Measurements from ENCODE around the gene NAA10.
"Not testable (repeated sequence)": the region's sequence is repeated elsewhere in the genome, so short reads cannot be mapped to it uniquely, and the experiment has no call there.

The NAA10 gene

DNA sequence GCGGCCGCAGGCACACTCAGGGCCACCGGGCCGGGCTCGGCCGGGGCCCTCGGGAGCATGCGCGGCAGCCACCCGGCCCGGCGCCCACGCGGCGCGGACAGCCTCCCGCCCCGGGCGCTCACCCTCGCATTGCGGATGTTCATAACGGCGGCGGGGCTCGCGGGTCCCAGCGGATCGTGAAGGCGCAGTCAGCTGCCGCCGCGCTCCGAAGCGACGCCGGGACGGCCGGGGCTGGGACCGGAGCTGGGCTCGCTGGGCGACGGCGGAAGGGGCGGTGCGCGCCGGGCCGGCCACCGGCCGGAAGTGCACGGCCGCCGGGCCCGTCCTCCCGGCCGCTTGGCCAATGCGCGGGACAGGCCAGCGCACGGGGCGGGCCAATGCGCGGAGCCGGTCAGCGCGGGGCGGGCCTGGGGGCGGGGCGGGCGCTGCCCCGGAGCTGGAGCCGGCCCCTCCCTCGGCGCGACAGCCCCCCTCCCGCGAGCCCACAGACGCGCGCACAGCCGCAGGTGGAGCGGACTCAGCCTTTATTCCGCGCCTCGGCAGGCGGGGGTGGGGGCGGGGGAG is at the start of gene NAA10:
TSS of gene NAA10 (minus strand) at position 276 of the 564 bp plus-strand sequence. CDS start at position 143, 133 bp downstream.
- DNase-seq (ENCODE audit: low read depth in 2 of 2): peak in 1 of 2 donors; percentile 73

DNA sequence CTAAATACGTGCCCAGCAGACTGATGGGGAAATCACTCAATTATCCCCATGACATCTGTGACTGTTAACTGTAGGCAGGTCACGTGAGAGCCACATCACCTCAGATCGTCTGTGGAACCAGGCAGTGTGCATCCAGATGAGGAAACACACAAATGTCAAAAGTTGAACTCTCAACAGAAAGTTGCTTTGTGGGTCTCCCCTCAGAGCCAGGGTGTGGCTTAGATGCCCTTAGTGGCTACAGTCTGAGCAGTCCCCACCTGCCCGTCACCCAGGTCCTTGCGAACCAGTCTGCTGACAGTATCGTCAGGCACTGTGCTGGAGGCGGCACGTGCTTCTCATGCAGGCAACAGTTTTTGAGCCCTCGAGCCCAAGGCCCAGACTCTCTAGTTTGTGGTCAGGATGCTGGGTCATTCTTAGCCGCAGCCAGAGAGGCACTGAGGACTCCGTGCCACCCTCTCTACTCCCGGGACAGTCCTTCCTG is 48.5 kb upstream of the NAA10 start:
- DNase-seq (ENCODE audit: low read depth in 2 of 2): no peak

DNA sequence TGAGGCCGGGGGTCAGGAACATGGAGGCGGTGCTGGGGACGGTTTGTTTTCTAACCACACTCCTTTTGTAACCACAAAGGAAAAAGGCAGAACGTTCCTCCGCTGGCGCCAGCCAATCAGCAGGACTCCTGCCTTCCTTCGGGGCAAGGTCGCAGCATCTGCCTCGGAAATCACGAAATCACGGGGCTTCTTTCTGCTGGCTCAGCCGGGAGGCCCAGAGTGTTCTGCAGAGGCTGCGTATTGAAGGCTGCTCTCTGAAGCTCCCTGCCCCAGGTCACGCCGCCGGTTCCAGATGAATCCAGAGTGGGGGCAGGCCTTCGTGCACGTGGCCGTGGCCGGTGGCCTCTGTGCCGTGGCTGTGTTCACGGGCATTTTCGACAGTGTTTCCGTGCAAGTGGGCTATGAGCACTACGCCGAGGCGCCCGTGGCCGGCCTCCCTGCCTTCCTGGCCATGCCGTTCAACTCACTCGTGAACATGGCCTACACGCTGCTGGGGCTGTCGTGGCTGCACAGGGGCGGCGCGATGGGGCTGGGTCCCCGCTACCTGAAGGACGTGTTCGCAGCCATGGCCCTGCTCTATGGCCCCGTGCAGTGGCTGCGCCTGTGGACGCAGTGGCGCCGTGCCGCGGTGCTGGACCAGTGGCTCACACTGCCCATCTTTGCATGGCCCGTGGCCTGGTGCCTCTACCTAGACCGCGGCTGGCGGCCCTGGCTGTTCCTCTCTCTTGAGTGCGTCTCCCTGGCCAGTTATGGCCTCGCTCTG is 47.1 kb upstream of the NAA10 start:
- peak in 1 of 2 donors; percentile 30 for DNase-seq (ENCODE audit: low read depth in 2 of 2)

DNA sequence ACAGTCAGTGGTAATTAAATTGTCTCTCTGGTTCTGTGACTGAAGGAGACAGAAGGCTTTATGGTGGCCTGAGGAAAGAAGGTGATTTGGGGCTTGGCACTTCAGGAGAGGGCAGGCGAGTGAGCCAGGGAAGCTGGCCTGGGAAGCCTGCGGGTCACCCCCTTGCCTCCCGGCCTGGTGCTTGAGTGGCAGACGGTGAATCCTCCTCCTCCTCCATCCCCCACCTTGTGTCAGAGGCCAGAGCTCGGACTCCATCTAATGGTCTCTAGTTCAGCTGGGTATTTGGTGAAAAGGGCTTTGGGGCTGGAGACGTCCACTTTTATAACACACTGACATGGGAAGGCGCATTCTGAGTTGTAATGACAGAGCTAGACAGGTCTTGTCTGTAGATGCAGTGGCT is 46.4 kb upstream of the NAA10 start:
- no peak for DNase-seq (ENCODE audit: low read depth in 2 of 2)

DNA sequence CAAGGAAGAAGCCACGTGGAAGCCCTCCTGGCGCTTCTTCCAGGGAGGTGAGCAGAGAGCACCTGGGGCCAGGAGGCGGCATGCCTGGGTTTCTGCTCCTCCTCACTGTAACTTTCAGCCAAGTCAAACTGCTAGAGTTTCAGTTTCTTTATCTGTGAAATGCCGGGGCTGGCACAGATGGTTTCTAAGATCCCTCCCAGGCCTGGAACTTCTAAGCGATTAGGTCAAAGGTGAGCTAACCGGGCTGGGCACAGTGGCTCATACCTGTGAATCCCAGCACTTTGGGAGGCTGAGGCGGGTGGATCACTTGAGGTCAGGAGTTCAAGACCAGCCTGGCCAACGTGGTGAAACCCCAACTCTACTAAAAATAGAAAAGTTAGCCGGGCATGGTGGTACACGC is 45.6 kb upstream of the NAA10 start:
- DNase-seq (ENCODE audit: low read depth in 2 of 2): not testable (repeated sequence)

DNA sequence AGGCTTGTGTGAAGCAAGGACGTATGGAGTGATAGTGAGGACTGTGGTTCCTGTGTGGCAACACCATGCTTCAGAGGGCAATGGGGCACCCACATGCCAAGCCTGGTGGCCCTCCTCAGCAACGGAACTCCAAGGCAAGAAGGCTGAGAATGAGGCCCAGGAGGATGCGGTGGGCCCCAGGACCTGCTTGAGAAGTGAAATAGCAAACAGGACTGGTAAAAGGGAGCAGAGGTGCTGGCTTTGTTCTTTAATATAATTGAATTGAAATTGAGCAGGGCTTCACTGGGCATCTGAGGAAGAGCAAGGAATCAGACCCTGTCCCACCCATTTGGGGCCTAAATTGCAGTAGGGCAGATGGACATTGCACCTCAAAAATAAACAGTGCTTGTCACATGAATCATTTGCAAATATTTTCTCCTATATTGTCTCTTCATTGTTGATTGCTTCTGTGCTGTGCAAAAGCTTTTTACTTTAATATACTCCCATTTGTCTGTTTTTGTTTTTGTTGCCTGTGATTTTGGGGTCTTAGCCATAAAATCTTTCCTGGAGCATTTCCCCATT is 40.0 kb upstream of the NAA10 start:
- DNase-seq (ENCODE audit: low read depth in 2 of 2): no peak

DNA sequence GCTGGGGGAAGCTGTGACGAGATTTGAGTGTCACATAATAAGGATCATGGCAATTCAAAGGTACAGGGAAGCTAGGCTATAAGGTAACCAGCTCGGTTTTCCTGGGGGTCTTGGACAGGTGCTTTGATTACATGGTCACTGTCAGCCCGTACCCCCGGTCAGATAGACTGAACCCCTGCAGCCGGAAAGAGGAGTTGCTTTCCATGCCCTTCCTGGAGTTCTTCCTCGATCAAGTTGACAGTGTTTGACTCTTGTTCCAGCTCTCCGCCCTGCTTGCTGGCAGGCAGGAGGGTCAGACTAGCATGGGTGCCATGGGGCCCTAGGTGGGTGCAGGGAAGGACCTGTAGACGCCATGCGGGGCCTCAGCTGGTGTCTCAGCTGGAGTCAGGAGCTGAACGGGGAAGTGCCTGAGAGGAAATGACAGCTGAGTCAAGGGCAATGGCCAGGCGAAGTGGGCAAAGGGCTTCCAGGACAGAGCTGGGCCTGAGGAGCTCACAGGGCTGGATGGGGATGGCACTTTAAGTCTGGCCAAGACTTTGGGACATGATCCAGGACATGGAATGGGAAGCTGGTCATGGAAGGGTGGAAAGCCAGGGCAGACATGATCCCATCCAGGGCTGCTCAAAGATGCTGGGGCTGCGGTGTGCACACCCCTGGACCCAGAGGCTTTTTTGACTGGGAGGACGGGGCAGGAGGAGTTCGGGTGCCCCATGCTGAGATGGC is 39.3 kb upstream of the NAA10 start:
- DNase-seq (ENCODE audit: low read depth in 2 of 2): no peak

DNA sequence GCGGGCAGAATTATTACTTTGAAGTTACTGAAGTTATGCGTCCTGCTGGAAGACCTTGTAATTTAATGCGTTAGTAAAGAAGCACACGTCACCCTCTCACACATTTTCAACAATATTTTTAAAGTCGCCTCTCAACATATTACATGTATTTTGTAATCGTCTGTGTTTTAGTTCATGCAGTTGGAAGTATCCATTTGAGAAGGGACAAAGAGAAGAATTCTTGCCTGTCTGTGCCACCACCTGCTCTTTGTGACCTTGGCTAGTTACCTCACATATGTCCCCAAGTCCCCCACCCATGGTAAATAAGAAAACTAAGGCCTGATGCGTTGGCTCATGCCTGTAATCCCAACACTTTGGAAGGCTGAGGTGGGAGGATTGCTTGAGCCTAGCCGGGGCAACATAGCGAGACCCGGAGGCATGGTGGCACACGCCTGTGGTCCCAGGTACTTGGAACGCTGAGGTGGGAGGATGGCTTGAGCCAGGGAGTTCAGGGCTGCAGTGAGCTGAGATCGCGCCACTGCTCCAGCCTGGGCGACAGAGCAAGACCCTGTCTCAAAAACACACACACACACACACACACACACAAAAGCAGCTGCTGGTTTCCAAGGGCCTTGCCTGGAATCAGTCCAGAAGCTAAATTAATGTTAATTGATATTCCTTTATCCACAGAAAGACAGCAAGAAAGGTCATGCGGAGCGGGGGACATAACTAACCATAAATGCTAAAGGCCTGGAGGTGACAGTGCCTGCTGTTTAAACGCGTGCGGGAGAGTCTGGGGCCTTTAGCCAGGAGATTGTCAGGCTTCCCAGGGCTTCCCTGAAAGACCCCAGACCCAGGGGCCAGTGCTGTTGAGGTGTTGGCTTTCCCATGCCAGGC is 38.5 kb upstream of the NAA10 start:
- no peak for DNase-seq (ENCODE audit: low read depth in 2 of 2)

DNA sequence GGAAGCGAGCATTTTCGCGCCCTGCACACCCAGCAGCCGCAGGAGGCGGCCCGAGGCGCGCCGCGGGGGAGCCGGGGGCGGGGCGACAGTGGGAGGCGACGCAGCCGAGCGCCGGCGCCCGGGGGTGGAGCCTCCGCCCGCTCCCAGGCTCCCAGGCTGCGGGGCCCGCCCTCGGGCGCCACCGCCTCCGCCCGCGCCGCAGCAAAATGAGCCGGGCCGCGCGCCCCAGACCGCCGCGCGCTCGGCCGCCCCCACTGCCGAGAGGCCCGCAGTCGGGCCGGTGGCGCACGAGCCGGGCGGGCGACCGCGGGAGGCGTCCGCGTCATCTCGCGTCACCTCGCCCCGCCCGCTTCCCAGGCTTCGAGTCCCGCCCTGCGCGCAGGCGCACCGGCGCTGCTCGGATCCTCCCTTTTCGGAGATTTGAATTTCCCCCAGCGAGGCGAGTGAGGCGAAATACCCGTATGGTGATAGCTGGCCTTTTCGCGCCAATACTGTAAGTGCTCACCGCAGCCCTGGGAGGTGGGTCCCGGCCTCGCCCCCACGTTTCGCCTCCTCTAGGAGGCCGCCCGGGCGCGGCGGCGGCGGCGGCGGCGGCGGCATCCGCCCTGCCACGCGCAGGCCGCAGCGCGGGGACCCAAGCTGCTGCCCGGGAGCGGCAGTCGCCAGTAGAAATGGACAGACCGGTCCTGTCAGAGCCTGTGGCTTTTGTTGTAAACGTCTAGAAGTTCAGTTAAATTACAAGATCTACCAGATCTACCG is 37.7 kb upstream of the NAA10 start, which contains the start of gene TMEM187:
TSS of gene TMEM187 (plus strand) at position 387 of the 759 bp plus-strand sequence. CDS start 9,309 bp downstream, outside the sequence.
- peak; percentile 75 to 87 for DNase-seq (ENCODE audit: low read depth in 2 of 2)

DNA sequence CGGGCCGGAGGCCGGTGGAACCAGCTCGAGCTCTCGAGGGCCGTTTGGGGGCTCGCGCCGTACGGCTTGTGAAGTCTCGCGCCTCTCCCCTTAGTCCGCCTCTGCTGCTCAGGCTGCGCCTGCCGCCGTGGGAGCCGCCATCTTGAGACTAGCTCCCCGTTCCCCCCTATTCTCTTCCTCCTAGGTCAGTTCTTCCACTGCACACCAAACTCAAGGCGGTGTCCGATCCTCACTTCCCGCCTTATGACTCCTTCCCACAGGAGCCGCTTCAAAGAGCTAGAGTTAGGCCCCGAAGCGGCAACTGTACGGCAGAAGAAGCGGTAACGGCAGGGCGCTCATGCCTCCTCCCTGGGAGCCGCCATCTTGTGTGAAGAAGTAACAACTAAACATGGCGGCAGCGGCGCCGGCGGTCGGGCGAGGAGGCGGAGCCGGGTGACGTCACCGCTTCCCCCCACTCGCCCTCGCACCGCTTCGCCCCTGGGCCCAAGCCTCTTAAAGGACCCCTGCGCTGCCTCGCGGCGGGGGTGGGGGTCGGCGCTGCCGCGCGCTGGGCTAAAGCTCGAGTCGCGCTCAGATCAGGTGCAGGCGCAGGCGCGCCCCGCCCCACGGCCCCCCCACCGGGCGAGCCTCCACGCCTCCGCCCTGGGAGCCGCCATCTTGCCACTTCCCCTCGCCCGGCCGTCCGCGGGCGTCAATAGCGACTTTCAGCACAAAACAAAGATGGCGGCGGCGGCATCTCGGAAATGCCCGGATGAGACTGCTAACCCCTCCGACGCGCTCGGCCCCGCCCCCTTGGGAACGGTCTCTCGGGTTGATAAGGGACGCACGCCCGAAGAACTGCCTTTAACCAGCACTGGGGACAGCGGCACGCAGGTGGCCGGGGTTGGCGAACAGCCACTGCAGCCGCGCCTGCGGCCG is 36.9 kb upstream of the NAA10 start, which contains the start of gene HCFC1:
TSS of gene HCFC1 (minus strand) at position 369 of the 918 bp plus-strand sequence. CDS start 978 bp downstream, outside the sequence.
- peak; percentile 87 to 92 for DNase-seq (ENCODE audit: low read depth in 2 of 2)

DNA sequence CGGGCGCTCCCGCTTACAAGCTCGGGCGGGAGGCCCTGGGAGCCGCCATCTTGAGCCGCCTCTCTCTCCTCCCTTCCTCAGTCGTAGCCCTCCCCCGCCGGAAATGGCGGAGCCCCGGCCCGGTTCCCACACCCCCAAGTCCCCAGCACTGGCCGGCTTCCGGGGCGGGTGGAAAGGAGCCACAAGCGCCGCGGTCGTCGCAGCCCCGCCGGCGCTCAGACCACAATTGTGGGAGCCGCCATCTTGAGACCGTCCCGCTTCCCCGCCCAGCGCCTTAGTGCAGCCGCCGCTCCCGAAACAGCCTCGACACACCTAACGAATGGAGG is 36.2 kb upstream of the NAA10 start:
- peak; percentile 79 to 93 for DNase-seq (ENCODE audit: low read depth in 2 of 2)

DNA sequence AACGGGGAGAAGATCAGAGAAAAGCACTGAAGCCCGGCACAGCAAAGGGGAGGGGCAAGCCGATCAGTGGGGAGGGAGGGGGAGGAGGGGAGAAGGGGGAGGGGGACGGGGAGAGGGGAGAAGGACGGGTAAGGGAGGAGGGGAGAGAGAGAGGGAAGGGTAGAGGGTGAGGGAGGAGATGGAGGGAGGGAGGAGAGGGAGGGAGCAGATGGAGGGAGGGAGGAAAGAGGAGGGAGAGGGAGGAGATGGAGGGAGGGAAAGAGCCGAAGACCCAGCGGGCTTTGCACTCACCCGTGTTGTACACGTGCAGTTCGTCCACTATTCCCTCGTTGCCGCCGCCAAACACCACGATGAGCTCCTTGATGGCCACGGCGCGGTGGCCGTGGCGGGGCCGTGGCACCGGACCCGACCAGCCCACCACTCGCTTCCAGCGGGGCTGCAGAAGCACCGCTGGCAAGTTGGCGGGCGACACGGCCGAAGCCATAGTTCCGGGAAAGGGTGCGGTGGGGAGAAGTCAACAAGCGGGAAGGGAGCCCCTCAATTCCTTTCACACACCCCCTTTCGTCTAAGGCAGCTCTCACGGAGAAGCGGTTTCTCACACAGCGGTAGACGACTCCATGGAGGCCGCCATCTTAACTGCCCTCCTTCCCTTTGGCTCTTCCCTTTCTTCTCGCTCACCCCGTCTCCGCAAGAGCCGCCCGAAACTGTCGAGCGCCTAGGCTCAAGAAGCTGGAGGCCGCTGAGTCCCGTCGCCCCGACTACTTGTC is 35.7 kb upstream of the NAA10 start:
- DNase-seq (ENCODE audit: low read depth in 2 of 2): no peak

DNA sequence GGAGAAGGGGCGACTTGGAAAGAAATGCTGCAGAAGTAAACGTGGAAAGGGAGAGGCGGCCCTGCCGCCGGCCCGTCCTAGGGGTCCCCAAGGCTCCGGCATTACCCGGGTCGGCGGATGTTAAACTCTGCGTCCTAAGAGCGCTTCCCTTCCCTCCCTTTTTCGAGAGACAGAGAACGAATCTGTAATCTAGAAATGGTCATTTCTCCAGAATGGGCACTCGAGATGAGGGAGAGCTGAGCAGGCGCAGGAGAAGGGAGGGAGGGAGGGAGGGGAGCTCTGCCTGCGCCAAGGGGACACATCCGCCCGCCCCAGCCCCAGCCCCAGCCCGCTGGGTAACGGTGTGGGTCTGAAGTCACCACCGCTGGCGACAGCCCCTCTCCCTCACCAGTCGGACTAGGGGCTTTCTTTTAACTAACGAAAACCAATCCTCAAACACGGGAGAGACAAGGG is 35.1 kb upstream of the NAA10 start:
- no peak for DNase-seq (ENCODE audit: low read depth in 2 of 2)

DNA sequence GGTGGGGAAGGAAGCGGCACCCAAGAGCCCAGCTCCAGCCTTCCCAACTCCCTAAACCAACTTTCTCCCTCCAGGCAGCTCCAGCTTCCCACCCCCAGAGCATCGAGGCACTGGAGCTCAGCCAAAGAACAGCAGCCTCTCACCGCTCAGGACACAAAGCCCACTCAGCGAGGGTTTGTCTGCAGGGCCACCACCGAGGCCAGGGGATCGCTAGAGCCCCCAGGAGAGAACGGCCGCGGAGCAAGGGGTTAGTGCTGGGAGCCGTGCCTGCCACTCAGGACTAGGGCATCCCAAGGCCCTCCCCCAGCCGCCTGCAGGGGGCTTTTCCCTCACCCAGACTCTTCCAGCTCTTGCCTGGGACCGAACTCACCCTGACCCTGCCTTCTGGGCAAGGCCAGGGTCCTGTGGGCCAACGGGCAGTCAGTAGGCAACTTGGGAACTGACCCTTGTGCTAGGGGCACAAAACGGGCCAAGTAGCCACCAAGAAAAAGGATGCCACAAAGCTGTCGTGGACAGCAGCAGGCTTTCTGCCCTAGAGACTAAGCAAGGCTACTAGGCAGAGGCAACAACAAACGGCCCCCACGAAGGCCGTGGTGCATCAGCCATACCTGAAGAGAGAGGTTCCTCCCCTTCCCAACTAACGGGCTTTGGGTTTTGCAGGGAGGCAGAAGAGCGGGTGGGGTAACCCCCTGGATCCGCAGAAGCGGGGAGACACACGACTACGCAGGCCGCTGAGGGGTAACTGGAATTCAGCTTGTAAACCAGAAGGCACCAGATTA is 34.5 kb upstream of the NAA10 start:
- DNase-seq (ENCODE audit: low read depth in 2 of 2): no peak

DNA sequence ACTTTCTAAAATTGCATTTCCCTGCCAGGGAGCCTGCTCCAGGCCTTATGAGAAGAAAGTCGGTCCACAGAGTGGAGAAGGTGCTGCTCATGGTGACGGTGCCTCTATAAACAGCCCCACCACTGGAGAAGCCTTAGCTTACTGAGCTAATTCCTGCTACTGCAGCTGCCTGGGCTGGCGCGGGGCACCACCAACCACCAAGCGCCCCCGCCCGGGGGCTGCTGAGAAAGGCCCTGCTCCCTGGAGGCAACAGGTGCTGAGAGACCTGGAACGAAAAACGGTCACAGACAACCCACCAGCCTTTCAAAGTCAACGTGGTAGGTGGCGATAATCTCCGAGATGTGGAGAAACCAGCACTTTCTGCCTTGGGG is 33.9 kb upstream of the NAA10 start:
- DNase-seq (ENCODE audit: low read depth in 2 of 2): peak in 1 of 2 donors; percentile 37

DNA sequence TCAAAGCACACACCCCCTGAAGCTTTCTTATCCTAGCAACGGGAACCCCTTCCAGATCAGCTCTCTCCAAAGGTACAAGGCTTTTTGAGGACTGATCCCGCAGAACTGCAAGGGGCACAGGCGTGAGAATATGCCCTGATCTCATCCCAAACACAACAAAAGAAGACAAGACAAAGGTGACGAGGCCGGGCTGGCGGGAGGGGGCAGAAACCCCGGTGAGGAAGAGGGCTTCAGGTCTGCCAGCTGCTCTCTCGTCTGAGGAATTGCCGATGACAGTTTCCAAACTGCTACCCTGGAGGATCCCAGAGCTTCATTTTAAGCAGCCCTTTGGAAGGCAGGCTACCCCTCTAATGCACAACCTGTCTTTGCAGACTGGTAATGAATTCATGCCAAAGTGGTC is 33.4 kb upstream of the NAA10 start:
- DNase-seq (ENCODE audit: low read depth in 2 of 2): no peak

DNA sequence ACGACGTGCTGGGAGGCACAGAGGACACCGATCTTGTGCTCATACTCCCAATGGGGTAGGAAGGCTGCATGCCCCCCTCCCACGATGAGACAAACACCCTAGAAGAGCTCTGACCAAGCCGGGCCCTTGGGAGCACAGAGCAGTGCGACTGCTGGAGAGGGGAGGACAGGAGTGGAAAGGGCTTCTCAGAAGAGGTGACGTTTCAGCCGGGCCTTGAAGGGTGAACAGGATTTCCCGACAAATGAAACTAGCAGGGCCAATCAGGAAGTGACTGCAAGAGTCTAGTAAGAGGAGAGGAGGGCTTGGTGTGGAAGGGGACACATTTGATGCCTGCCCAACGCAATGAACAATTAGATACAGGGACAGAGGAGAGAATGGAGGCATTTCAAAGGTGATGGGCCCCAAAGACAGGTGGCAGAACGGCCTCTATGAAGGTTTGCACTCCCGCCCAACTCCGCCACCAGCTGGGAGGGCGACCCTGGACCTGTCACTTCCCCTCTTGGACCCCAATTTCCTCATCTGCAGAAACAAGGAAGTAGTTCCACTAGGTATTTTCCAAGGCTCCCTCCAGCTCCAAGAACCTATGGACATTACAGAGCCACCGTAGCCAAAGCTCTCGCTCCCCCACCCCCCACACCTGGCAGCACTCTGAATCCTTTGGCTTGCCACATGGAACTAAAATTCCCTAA is 32.8 kb upstream of the NAA10 start:
- DNase-seq (ENCODE audit: low read depth in 2 of 2): no peak

Measured in stimulated activated CD8-positive, alpha-beta memory T cell treated with anti-CD3 and anti-CD28 coated beads, Interleukin-7, amount 100 ng/mL, for 4 hours (primary cell).